ENCODE results near the gene XYLB. TPM values are rescaled to one million over a fixed set of nuclear protein-coding genes. Genes with fewer than 3 reads are reported as not detected.

The XYLB gene
- total RNA-seq, 8 experiments from 2014 or later, result 2.5 to 14.2 (median 5.1) TPM

DNA sequence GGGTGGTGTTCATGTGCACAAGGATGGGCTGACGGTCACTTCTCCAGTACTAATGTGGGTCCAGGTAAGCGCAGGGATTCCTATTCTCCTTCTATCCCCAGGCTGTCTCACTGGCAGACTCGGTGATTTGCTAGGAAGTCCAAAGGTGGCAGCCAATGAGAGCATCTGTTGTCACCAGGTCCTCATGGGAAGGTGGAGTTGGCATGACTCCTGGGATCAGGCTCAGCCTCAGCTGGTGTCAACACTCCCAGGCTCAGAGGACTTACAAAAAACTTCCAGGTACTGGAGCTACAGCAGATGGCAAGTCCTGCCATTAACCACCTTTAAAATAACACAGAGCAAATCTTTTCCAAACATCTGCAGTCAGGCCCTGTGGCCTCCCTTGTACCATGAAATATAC lies 13.8 kb downstream of the XYLB start:
- 90 to 100% (median 100%) methylated on average over 1 to 3 of the region's 3 CpGs; no CpG with 5 or more reads in 5 of the 10 experiments for WGBS, 10 experiments
- in situ Hi-C loops (cut with MboI; ENCODE audit: low pct_unique_long_range_greater_than_20kb in 2 of 9, low sequenced_read_pairs in 9 of 9, unreplicated experiment in 9 of 9), result no loop called here

DNA sequence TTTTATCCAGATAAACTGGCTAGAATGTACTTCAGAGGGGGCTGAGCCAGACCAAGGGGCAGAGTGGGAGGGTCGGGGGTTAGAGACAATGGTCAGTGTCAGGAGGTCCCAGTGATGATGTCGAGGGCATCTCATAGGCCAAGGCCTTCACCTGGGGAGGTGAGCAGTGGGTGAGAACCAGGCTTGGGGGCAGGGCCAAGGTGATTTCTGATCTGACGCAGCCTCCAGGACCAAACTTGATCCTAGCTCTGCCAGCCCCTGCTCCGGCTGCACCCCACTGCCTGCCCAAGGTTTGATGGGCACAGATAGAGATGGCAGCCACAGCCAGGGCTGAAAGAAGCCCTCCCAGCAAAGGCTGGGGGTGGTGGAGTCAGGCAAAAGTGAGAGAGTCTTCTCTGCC lies 14.9 kb downstream of the XYLB start:
- H3K4me3 ChIP-seq, result no peak overlapping the region
- H3K4me1 ChIP-seq (replicated peaks in 1 of 2), result no peaks in the 10 kb centered on the region
- no peak overlapping the region for H3K27ac ChIP-seq
- no peak for ATAC-seq (replicated peaks in 6 of 8)
- 0 to 100% (median 100%) methylated on average over 1 of the region's 4 CpGs; no CpG with 5 or more reads in 6 of the 10 experiments for WGBS, 10 experiments
- in situ Hi-C loops (cut with MboI; ENCODE audit: low pct_unique_long_range_greater_than_20kb in 2 of 9, low sequenced_read_pairs in 9 of 9, unreplicated experiment in 9 of 9), result no loop called here

More for the DNA sequence above, 13.8 kb downstream of the XYLB start:
- Histone ChIP-seq H3K4me3 (no peak overlapping the region), H3K4me1 (replicated peaks in 1 of 2) (no peaks in the 10 kb centered on the region), H3K27ac (no peak overlapping the region)
- no peak for ATAC-seq (replicated peaks in 6 of 8)

GRCh38 chr3:38362825-38363224 lies 16.2 kb downstream of the XYLB start:
- ATAC-seq (replicated peaks in 6 of 8), result no peak
- Histone ChIP-seq H3K4me3 (no peak overlapping the region), H3K4me1 (replicated peaks in 1 of 2) (no peaks in the 10 kb centered on the region)

GRCh38 chr3:38364721-38365400 lies 18.3 kb downstream of the XYLB start:
- no peaks in the 10 kb centered on the region for H3K4me1 ChIP-seq (replicated peaks in 1 of 2)
- WGBS, 10 experiments, result 80 to 100% (median 93%) methylated on average over 1 to 4 of the region's 6 CpGs; no CpG with 5 or more reads in 1 of the 10 experiments
- in situ Hi-C loops (cut with MboI; ENCODE audit: low pct_unique_long_range_greater_than_20kb in 2 of 9, low sequenced_read_pairs in 9 of 9, unreplicated experiment in 9 of 9), result no loop called here
- no peak for ATAC-seq (replicated peaks in 6 of 8)
- no peak overlapping the region for H3K4me3 ChIP-seq
- no peak overlapping the region for H3K27ac ChIP-seq

More at GRCh38 chr3:38362825-38363224, 16.2 kb downstream of the XYLB start:
- 82 to 100% (median 95%) methylated on average over 1 to 8 of the region's 9 CpGs; no CpG with 5 or more reads in 2 of the 10 experiments for WGBS, 10 experiments
- H3K27ac ChIP-seq, result no peak overlapping the region
- in situ Hi-C loops (cut with MboI; ENCODE audit: low pct_unique_long_range_greater_than_20kb in 2 of 9, low sequenced_read_pairs in 9 of 9, unreplicated experiment in 9 of 9), result no loop called here

DNA sequence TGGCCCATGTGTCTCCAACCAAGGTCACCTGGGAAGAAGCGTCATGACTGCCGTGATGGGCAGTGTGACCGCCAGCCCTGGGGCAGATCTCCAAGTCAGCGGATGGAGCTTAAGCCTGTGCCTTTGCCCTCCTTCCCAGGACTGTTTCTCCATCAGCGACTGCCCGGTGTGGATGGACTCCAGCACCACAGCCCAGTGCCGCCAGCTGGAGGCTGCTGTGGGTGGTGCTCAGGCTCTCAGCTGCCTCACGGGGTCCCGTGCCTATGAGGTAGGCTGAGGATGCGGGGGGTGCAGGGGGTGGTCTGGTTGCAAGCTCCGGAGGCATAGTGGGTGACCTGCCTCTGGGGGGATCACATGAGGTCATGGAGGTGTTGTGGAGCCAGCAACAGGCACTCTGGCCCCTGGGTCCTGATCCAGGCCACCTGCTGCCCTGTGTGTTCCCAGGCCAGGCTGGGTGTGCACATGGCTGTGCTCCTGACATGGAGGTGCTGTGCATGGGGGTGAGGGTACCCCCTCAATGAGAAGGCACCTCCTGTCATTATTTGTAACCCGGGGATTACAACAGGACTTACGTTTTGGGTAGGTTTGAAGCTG lies 19.0 kb downstream of the XYLB start:
- no peak for ATAC-seq (replicated peaks in 6 of 8)
- no peaks in the 10 kb centered on the region for H3K4me1 ChIP-seq (replicated peaks in 1 of 2)
- H3K27ac ChIP-seq, result no peak overlapping the region
- H3K4me3 ChIP-seq, result no peak overlapping the region
- WGBS, 10 experiments, result 76 to 100% (median 100%) methylated on average over 1 to 7 of the region's 13 CpGs; no CpG with 5 or more reads in 3 of the 10 experiments
- in situ Hi-C loops (cut with MboI; ENCODE audit: low pct_unique_long_range_greater_than_20kb in 2 of 9, low sequenced_read_pairs in 9 of 9, unreplicated experiment in 9 of 9), result no loop called here

DNA sequence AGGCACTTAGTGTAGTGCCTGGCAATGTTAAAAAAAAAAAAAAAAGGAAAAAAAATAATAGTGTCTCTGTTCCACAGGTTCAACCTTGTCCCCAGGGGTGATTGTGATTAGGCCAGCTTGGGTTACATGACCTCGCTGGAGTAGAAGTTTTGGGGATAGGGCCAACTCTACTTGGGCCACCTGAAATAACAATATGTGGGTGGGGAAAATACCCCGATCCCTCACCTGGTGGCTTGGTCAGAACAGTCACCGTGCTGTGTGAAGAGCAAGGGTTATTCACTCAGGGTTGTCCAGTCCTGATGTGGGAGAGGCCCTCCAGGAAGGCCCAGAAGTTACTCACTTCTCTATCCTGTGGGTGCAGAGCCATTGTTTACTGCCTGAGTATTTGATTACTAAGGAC lies 19.5 kb downstream of the XYLB start:
- in situ Hi-C loops (cut with MboI; ENCODE audit: low pct_unique_long_range_greater_than_20kb in 2 of 9, low sequenced_read_pairs in 9 of 9, unreplicated experiment in 9 of 9), result no loop called here
- 80 to 100% (median 100%) methylated on average over 1 to 3 of the region's 3 CpGs; no CpG with 5 or more reads in 1 of the 10 experiments for WGBS, 10 experiments
- Histone ChIP-seq H3K4me1 (replicated peaks in 1 of 2) (no peaks in the 10 kb centered on the region), H3K4me3 (no peak overlapping the region), H3K27ac (no peak overlapping the region)
- ATAC-seq (replicated peaks in 6 of 8), result no peak

- ATAC-seq (replicated peaks in 6 of 8), result no peak
- in situ Hi-C loops (cut with MboI; ENCODE audit: low pct_unique_long_range_greater_than_20kb in 2 of 9, low sequenced_read_pairs in 9 of 9, unreplicated experiment in 9 of 9), result no loop called here
- H3K4me3 ChIP-seq, result no peak overlapping the region
- no peaks in the 10 kb centered on the region for H3K4me1 ChIP-seq (replicated peaks in 1 of 2)
- 15 to 100% (median 60%) methylated on average over 1 to 2 of the region's 3 CpGs; no CpG with 5 or more reads in 3 of the 10 experiments for WGBS, 10 experiments
- no peak overlapping the region for H3K27ac ChIP-seq
Measured at GRCh38 chr3:38367779-38368178, 21.2 kb downstream of the XYLB start.

- no peaks in the 10 kb centered on the region for H3K4me1 ChIP-seq (replicated peaks in 1 of 2)
- in situ Hi-C loops (cut with MboI; ENCODE audit: low pct_unique_long_range_greater_than_20kb in 2 of 9, low sequenced_read_pairs in 9 of 9, unreplicated experiment in 9 of 9), result no loop called here
- H3K27ac ChIP-seq, result no peak overlapping the region
- no peak for ATAC-seq (replicated peaks in 6 of 8)
- no peak overlapping the region for H3K4me3 ChIP-seq
- 20 to 90% (median 83%) methylated on average over 1 to 5 of the region's 5 CpGs; no CpG with 5 or more reads in 6 of the 10 experiments for WGBS, 10 experiments
Measured at GRCh38 chr3:38368238-38368637, 21.7 kb downstream of the XYLB start.

DNA sequence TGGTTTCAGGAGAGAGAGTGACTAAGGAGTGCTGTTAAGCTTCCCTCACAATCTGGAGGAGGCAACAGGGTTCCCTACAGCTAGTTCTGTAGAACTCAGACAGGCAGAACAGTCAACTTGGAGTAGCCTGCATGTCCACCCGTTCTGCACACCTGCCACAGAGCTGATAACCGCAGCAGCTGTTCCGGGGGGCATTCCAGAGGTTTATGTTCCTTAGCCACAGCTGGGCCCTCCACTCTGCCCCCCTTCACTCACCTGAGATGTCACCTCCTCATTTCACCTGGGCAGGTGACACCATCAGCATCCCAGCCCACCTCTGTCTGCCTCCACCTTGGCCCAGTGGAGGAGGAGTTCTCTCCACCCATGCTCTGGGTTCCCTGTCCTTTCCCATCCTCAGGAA lies 22.6 kb downstream of the XYLB start:
- H3K4me1 ChIP-seq (replicated peaks in 1 of 2), result no peaks in the 10 kb centered on the region
- no peak overlapping the region for H3K4me3 ChIP-seq
- no peak for ATAC-seq (replicated peaks in 6 of 8)
- WGBS, 10 experiments, result 80 to 100% (median 95%) methylated on average over 1 to 3 of the region's 3 CpGs; no CpG with 5 or more reads in 6 of the 10 experiments
- in situ Hi-C loops (cut with MboI; ENCODE audit: low pct_unique_long_range_greater_than_20kb in 2 of 9, low sequenced_read_pairs in 9 of 9, unreplicated experiment in 9 of 9), result no loop called here
- no peak overlapping the region for H3K27ac ChIP-seq

GRCh38 chr3:38370149-38370548 lies 23.6 kb downstream of the XYLB start:
- WGBS, 10 experiments, result 20 to 100% (median 100%) methylated on average over 1 to 2 of the region's 2 CpGs; no CpG with 5 or more reads in 5 of the 10 experiments
- Histone ChIP-seq H3K4me1 (replicated peaks in 1 of 2) (no peaks in the 10 kb centered on the region), H3K4me3 (no peak overlapping the region), H3K27ac (no peak overlapping the region)
- no peak for ATAC-seq (replicated peaks in 6 of 8)
- in situ Hi-C loops (cut with MboI; ENCODE audit: low pct_unique_long_range_greater_than_20kb in 2 of 9, low sequenced_read_pairs in 9 of 9, unreplicated experiment in 9 of 9), result no loop called here

DNA sequence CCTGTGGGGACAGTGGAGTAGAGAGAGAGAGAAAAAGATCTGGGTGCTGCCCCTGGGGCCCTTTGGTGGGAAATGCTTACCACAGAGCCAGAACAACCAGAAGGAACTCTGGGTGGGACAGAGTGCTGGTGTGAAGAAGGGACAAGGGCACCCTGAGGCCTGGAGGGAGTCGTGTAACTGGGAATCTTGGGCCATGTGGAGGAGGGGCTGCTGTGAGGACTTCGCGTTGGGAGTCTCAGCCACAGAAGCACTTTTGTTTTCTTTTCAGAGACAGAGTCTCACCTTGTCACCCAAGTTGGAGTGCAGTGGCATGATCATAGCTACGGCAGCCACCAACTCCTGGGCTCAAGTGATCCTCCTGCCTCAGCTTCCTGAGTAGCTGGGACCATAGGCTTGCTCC lies 24.3 kb downstream of the XYLB start:
- no peak overlapping the region for H3K27ac ChIP-seq
- WGBS, 10 experiments, result 93 to 94% (median 94%) methylated on average over 2 to 3 of the region's 4 CpGs; no CpG with 5 or more reads in 7 of the 10 experiments
- H3K4me1 ChIP-seq (replicated peaks in 1 of 2), result no peaks in the 10 kb centered on the region
- ATAC-seq (replicated peaks in 6 of 8), result no peak
- no peak overlapping the region for H3K4me3 ChIP-seq
- in situ Hi-C loops (cut with MboI; ENCODE audit: low pct_unique_long_range_greater_than_20kb in 2 of 9, low sequenced_read_pairs in 9 of 9, unreplicated experiment in 9 of 9), result no loop called here

DNA sequence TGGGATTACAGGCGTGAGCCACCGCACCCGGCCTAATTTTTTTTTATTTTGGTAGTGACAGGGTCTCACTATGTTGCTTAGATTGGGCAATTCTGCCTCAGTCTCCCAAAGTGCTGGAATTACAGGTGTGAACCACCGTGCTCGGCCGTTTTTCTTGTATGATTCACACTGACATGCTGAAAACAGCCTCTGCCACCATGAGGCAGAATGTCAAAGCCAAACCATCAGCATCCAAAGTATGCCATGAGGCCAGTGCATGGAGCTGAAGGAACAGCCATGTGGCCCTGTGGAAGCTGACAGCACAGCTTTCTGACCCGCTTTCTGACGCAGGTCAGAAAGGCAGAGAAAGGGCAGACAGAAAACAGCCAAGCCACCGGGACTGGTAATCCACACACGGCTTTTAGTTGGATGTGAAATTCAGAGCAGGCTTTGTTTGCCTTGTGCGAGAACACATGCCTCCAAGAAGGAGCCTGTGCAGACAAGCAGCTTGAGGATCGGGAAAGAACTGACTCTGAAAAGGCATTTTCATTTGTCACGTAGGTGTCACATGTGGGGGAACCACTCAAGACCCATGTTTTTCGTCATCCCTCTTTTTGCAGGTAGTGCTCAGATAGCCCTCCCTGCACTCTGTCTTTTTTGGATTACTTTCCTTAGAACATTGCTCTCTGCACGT lies 25.1 kb downstream of the XYLB start:
- no peak for ATAC-seq (replicated peaks in 6 of 8)
- H3K4me1 ChIP-seq (replicated peaks in 1 of 2), result no peaks in the 10 kb centered on the region
- no peak overlapping the region for H3K27ac ChIP-seq
- no peak overlapping the region for H3K4me3 ChIP-seq
- in situ Hi-C loops (cut with MboI; ENCODE audit: low pct_unique_long_range_greater_than_20kb in 2 of 9, low sequenced_read_pairs in 9 of 9, unreplicated experiment in 9 of 9), result no loop called here
- 56 to 100% (median 78%) methylated on average over 2 to 11 of the region's 15 CpGs; no CpG with 5 or more reads in 1 of the 10 experiments for WGBS, 10 experiments

DNA sequence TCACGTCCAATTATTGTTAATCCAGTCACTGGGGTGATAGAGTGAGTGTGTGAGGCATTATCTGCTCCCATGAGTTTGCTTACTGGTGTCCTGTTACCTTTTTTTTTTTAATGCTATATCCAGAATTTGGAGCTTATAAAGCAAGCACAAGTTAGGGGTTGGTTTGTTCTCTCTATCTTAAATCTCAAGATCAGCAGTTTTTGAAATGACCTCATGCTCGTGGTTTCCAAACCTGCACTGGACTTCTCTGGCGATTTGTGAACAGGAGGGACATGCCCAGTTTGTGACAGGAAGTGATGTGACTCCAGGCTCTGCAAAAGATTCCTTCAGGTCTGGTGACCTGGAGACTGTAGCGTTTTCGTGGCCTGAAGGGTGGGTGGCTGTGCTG lies 25.6 kb downstream of the XYLB start:
- no peak overlapping the region for H3K4me3 ChIP-seq
- 73 to 100% (median 91%) methylated on average over 1 to 5 of the region's 5 CpGs; no CpG with 5 or more reads in 1 of the 10 experiments for WGBS, 10 experiments

More for the DNA sequence above, 25.6 kb downstream of the XYLB start:
- Histone ChIP-seq H3K4me1 (replicated peaks in 1 of 2) (no peaks in the 10 kb centered on the region), H3K27ac (no peak overlapping the region)
- ATAC-seq (replicated peaks in 6 of 8), result no peak
- in situ Hi-C loops (cut with MboI; ENCODE audit: low pct_unique_long_range_greater_than_20kb in 2 of 9, low sequenced_read_pairs in 9 of 9, unreplicated experiment in 9 of 9), result no loop called here
